Measurements from ENCODE around the gene KIFC3. TPM values are rescaled to one million over a fixed set of nuclear protein-coding genes. Genes with fewer than 3 reads are reported as not detected.

Gene KIFC3
- total and polyA plus RNA-seq, 2 donors (not counting 1 experiment from before 2014, with no cell fraction given): 0.07 to 0.67 TPM

DNA sequence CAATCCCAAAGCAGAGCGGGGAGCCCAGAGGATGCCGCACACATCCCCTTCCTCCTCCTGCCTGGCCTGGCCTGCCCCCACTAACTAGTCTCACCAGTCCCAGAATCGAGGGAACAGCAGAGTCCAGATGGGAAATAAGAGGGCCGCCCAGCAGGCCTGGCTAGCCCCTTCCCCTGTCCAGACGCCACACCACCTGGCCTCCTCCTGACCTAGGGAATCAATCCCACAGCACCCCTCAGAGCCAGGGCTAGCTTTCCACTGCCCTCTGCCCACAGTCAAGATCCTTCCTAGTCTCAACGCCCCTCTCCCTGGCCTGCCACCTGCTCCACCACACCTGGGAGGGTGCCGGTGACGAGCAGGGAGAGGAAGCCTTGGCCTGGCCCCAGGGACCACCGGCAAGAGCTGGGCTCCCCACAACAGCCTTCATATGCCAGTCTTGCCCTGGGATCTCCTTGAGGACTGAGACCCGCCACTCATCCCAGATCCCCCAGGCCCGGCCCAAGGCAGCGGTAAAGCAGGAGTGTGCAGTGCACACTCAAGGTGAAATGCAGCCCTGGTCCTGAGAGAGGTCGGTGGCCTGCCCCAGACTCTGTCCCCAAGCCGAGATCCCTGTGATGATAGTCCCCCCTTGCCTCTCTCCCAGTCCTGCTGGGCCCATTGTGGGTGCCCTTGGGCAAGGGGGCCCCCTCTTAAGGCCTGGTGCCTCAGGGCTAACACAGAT is 38.8 kb downstream of the KIFC3 start:
- H3K4me2 ChIP-seq (replicated peaks; ENCODE audit: low read depth, low read length, poor library complexity, severe bottlenecking): no peak overlapping the region
- ChIA-PET POLR2A (no interaction called here), CTCF (no interaction called here)
- no peaks in the 10 kb centered on the region for H3K9me3 Mint-ChIP-seq (ENCODE audit: insufficient read depth)
- H3K4me3 ChIP-seq (ENCODE audit: control extremely low read depth in 1 of 5, extremely low read depth in 1 of 5, insufficient read depth in 1 of 5, low read depth in 2 of 5, low read length in 4 of 5): no peak overlapping the region
- H3K27ac ChIP-seq (ENCODE audit: low read length in 2 of 2): no peak overlapping the region
- no peak for ATAC-seq (ENCODE audit: low read depth)
- no peaks in the 10 kb centered on the region for H4K20me1 ChIP-seq (ENCODE audit: control insufficient read depth, insufficient read depth, low read length, poor library complexity, severe bottlenecking)
- no peaks in the 10 kb centered on the region for H3K36me3 ChIP-seq (replicated peaks in 1 of 2; ENCODE audit: control extremely low read depth in 1 of 2, control insufficient read depth in 1 of 2, extremely low read depth in 1 of 2, insufficient read depth in 2 of 2, low read length in 1 of 2)
- no peaks in the 10 kb centered on the region for H3K4me1 ChIP-seq (ENCODE audit: control insufficient read depth in 2 of 2, insufficient read depth in 2 of 2, low read length in 2 of 2)
- no peaks in the 10 kb centered on the region for H3K4me1 Mint-ChIP-seq
- no peak for DNase-seq
- TF ChIP-seq, protein P1, sequence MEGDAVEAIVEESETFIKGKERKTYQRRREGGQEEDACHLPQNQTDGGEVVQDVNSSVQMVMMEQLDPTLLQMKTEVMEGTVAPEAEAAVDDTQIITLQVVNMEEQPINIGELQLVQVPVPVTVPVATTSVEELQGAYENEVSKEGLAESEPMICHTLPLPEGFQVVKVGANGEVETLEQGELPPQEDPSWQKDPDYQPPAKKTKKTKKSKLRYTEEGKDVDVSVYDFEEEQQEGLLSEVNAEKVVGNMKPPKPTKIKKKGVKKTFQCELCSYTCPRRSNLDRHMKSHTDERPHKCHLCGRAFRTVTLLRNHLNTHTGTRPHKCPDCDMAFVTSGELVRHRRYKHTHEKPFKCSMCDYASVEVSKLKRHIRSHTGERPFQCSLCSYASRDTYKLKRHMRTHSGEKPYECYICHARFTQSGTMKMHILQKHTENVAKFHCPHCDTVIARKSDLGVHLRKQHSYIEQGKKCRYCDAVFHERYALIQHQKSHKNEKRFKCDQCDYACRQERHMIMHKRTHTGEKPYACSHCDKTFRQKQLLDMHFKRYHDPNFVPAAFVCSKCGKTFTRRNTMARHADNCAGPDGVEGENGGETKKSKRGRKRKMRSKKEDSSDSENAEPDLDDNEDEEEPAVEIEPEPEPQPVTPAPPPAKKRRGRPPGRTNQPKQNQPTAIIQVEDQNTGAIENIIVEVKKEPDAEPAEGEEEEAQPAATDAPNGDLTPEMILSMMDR (IDR thresholded peaks at IDR 0.05): no peak
- TF ChIP-seq EZH2 (IDR thresholded peaks at IDR 0.05; ENCODE audit: borderline replicate concordance, insufficient read depth, low read depth, low read length, poor library complexity, severe bottlenecking): no peak
- no peaks in the 10 kb centered on the region for H3K27me3 Mint-ChIP-seq
- H3K9ac ChIP-seq (ENCODE audit: low read length): no peak overlapping the region
- intact Hi-C loops (cut with micrococcal nuclease): no loop called here
- H3K79me2 ChIP-seq (ENCODE audit: control insufficient read depth, insufficient read depth, low read length): no peaks in the 10 kb centered on the region
- no peak overlapping the region for H3K27ac Mint-ChIP-seq
- H3K4me3 Mint-ChIP-seq: no peak overlapping the region
- H3K9me3 ChIP-seq (ENCODE audit: control extremely low read depth in 1 of 3, control insufficient read depth in 2 of 3, insufficient read depth in 1 of 3, low read length in 2 of 3): no peaks in the 10 kb centered on the region
- no peaks in the 10 kb centered on the region for H3K27me3 ChIP-seq (replicated peaks in 1 of 4; ENCODE audit: control extremely low read depth in 1 of 4, control insufficient read depth in 3 of 4, insufficient read depth in 4 of 4, low read length in 3 of 4)
- 87% methylated on average over 14 of the region's 14 CpGs for WGBS (ENCODE audit: insufficient coverage)
- no peak overlapping the region for H2AFZ ChIP-seq (ENCODE audit: insufficient read depth, low read depth, low read length, poor library complexity, severe bottlenecking)

DNA sequence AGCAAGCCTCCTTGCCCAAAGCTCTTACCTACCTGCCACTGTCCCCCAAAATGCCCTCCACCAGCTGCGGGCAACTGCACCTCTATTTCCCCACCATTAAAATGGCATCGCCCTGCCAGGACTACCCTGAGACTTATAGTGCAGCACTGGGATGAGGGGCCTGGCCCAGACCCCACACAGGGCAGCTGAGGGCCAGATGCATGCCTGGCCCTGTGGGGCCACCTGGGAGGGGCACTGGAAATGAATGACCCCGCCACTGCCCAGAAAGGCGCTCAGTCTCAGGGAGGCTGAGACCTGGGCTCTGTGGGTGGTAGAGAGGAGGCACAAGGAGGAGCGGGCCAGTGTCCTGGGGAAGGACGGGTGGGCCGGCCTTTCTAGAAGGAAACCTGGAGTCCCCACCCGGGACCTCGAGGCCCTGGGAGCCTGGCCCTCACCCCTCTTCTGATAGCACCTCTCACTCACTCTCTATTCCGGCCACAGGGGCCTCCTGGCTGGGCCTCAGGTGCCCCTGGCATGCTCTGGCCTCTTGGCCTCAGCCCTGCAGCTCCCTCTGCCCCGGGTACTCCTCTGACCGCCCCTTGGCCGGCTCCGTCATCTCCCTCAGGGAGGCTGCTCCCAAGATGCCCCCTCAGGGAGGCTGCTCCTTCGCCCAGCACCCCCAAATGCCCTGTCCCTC is 39.8 kb downstream of the KIFC3 start:
- no peak overlapping the region for H3K4me3 ChIP-seq (ENCODE audit: control extremely low read depth in 1 of 5, extremely low read depth in 1 of 5, insufficient read depth in 1 of 5, low read depth in 2 of 5, low read length in 4 of 5)
- no peaks in the 10 kb centered on the region for H3K9me3 ChIP-seq (ENCODE audit: control extremely low read depth in 1 of 3, control insufficient read depth in 2 of 3, insufficient read depth in 1 of 3, low read length in 2 of 3)
- ATAC-seq (ENCODE audit: low read depth) (no peak), DNase-seq (no peak)
- H3K4me1 ChIP-seq (ENCODE audit: control insufficient read depth in 2 of 2, insufficient read depth in 2 of 2, low read length in 2 of 2): no peaks in the 10 kb centered on the region
- WGBS (ENCODE audit: insufficient coverage): 91% methylated on average over 12 of the region's 15 CpGs
- Mint-ChIP-seq H3K9me3 (ENCODE audit: insufficient read depth) (no peaks in the 10 kb centered on the region), H3K4me1 (no peaks in the 10 kb centered on the region), H3K27ac (no peak overlapping the region), H3K4me3 (no peak overlapping the region), H3K27me3 (no peaks in the 10 kb centered on the region)
- CTCF ChIA-PET: no interaction called here
- H3K27me3 ChIP-seq (replicated peaks in 1 of 4; ENCODE audit: control extremely low read depth in 1 of 4, control insufficient read depth in 3 of 4, insufficient read depth in 4 of 4, low read length in 3 of 4): no peaks in the 10 kb centered on the region
- POLR2A ChIA-PET: no interaction called here
- TF ChIP-seq, protein P1 (IDR thresholded peaks at IDR 0.05): no peak
- TF ChIP-seq EZH2 (IDR thresholded peaks at IDR 0.05; ENCODE audit: borderline replicate concordance, insufficient read depth, low read depth, low read length, poor library complexity, severe bottlenecking): no peak
- H2AFZ ChIP-seq (ENCODE audit: insufficient read depth, low read depth, low read length, poor library complexity, severe bottlenecking): no peak overlapping the region
- no peaks in the 10 kb centered on the region for H4K20me1 ChIP-seq (ENCODE audit: control insufficient read depth, insufficient read depth, low read length, poor library complexity, severe bottlenecking)
- no peak overlapping the region for H3K4me2 ChIP-seq (replicated peaks; ENCODE audit: low read depth, low read length, poor library complexity, severe bottlenecking)
- intact Hi-C loops (cut with micrococcal nuclease): no loop called here
- no peak overlapping the region for H3K27ac ChIP-seq (ENCODE audit: low read length in 2 of 2)
- H3K9ac ChIP-seq (ENCODE audit: low read length): no peak overlapping the region
- no peaks in the 10 kb centered on the region for H3K79me2 ChIP-seq (ENCODE audit: control insufficient read depth, insufficient read depth, low read length)
- no peaks in the 10 kb centered on the region for H3K36me3 ChIP-seq (replicated peaks in 1 of 2; ENCODE audit: control extremely low read depth in 1 of 2, control insufficient read depth in 1 of 2, extremely low read depth in 1 of 2, insufficient read depth in 2 of 2, low read length in 1 of 2)
